T-cell (primary cell): ENCODE measurements around the gene FAR1. TPM values are rescaled to one million over a fixed set of nuclear protein-coding genes. Genes with fewer than 3 reads are reported as not detected.

Experiments
- ATAC-seq, 4 experiments: fragments of 200-7000 bp in 3 of 4; fragments of 150-1000 bp in 1 of 4; cut with Tn5 transposase; replicated peaks in 1 of 4; 1 replicate in 3 of 4; 2 replicates in 1 of 4; pipeline ENCODE4 v1.10.0; 2021; ENCODE audit warnings: moderate library complexity in 3 of 4, mild to moderate bottlenecking in 2 of 4, moderate number of reproducible peaks in 1 of 4
- CTCF ChIA-PET, 2 donors: fragments of 300-600 bp; sonication (Branson Sonifier 250); formaldehyde crosslinking; loops; one replicate each; lab custom pipeline; 2022; ENCODE audit warnings: antibody characterized with exemption in 2 of 2; lab: Charles Lee
- POLR2A ChIA-PET, 2 donors: fragments of 300-600 bp; sonication (Branson Sonifier 250); formaldehyde crosslinking; loops; one replicate each; lab custom pipeline; 2022; ENCODE audit warnings: antibody characterized with exemption in 2 of 2; lab: Charles Lee
- DNase-seq, 35 experiments: peaks; one replicate each; pipeline versions ENCODE4 v3.0.0 to v3.0.0-alpha.2; 2013 to 2023
- H3K27ac ChIP-seq: one replicate; pipeline ENCODE4 v1.5.1; 2013; ENCODE audit warnings: low read length
- H3K27me3 ChIP-seq, 2 experiments: replicated peaks in 1 of 2; 1 replicate in 1 of 2; 2 replicates in 1 of 2; pipeline versions ENCODE4 v1.6.1 to v1.7.0; 2013; ENCODE audit warnings: low read length in 1 of 2, mixed read lengths in 1 of 2; ENCODE audit not compliant: control insufficient read depth in 2 of 2, insufficient read depth in 2 of 2; ENCODE audit errors: extremely low read depth in 1 of 2
- H3K36me3 ChIP-seq, 2 donors: 1 replicate in 1 of 2; 2 replicates in 1 of 2; pipeline versions ENCODE4 v1.6.1 to v1.7.0; 2013; ENCODE audit warnings: low read length in 1 of 2; ENCODE audit not compliant: control insufficient read depth in 2 of 2, insufficient read depth in 1 of 2; ENCODE audit errors: extremely low read depth in 1 of 2
- H3K4me1 ChIP-seq, 2 experiments: 1 replicate in 1 of 2; 2 replicates in 1 of 2; pipeline versions ENCODE4 v1.6.1 to v1.7.0; 2013; ENCODE audit warnings: low read length in 2 of 2, mixed read lengths in 1 of 2; ENCODE audit not compliant: insufficient read depth in 2 of 2, control insufficient read depth in 1 of 2; ENCODE audit errors: extremely low read depth in 1 of 2
- H3K4me3 ChIP-seq, 2 donors: 1 replicate in 1 of 2; 2 replicates in 1 of 2; pipeline versions ENCODE4 v1.5.1 to v1.7.0; 2013; ENCODE audit warnings: mild to moderate bottlenecking in 2 of 2, low read length in 1 of 2, moderate library complexity in 1 of 2; ENCODE audit not compliant: control insufficient read depth in 1 of 2; ENCODE audit errors: extremely low read depth in 1 of 2
- H3K9me3 ChIP-seq: 2 replicates; pipeline ENCODE4 v1.7.0; 2013
- H3K27ac Mint-ChIP-seq, 2 donors: one replicate each; pipeline ENCODE4 v1.8.0; 2020 to 2021; ENCODE audit warnings: mild to moderate bottlenecking in 2 of 2, mixed read lengths in 2 of 2
- H3K27me3 Mint-ChIP-seq, 2 donors: one replicate each; pipeline ENCODE4 v1.8.0; 2021 to 2022; ENCODE audit warnings: mixed read lengths in 2 of 2
- H3K36me3 Mint-ChIP-seq: one replicate; pipeline ENCODE4 v1.8.0; 2021; ENCODE audit warnings: mixed read lengths
- H3K4me1 Mint-ChIP-seq, 3 donors: one replicate each; pipeline ENCODE4 v1.8.0; 2020 to 2022; ENCODE audit warnings: mixed read lengths in 3 of 3, mild to moderate bottlenecking in 1 of 3
- H3K4me3 Mint-ChIP-seq, 3 donors: one replicate each; pipeline ENCODE4 v1.8.0; 2020 to 2022; ENCODE audit warnings: mild to moderate bottlenecking in 3 of 3, mixed read lengths in 3 of 3, moderate library complexity in 3 of 3
- H3K9me3 Mint-ChIP-seq, 3 donors: one replicate each; pipeline ENCODE4 v1.8.0; 2020 to 2022; ENCODE audit warnings: mixed read lengths in 3 of 3
- WGBS: methylation state at CpG from one replicate; pipeline ENCODE4 v1.1.5; 2013; ENCODE audit warnings: missing lambda C conversion rate; ENCODE audit not compliant: insufficient coverage; 5-methylcytosine and 5-hydroxymethylcytosine counted together
- total RNA-seq, 35 experiments: library from RNA in 6 of 35; stranded (reverse) in 6 of 35; fragments of 120-200 nt in 1 of 35; gene quantifications; one replicate each; pipeline versions ENCODE4 v1.2.1 to v1.2.4 and lab custom pipeline; 2013 to 2026

FAR1 gene
- total RNA-seq, 5 donors from 2014 or later (not counting 1 experiment from before 2014, with no cell fraction given): 25.2 to 35.2 (median 29.6) TPM

- H3K9me3 ChIP-seq: no peaks in the 10 kb centered on the region
- no peaks in the 10 kb centered on the region for H3K27me3 ChIP-seq
- no peak overlapping the region for H3K4me3 ChIP-seq
- ChIA-PET CTCF (no interaction called here), POLR2A (no interaction called here)
- H3K27ac ChIP-seq: no peak overlapping the region
- Mint-ChIP-seq H3K9me3 (no peaks in the 10 kb centered on the region), H3K36me3 (peaks cover 45% of the 10 kb centered on the region), H3K4me1 (peaks cover 7 to 13% (median 13%) of the 10 kb centered on the region in 3 donors), H3K4me3 (no peak overlapping the region), H3K27ac (no peak overlapping the region), H3K27me3 (no peaks in the 10 kb centered on the region)
- WGBS: no CpG with 5 or more reads among the region's 1 CpG
- no peak for DNase-seq
- peaks cover 8 to 17% of the 10 kb centered on the region in 2 donors for H3K36me3 ChIP-seq
- no peak for ATAC-seq
- H3K4me1 ChIP-seq: no peaks in the 10 kb centered on the region
Observed at GRCh38 chr11:13697710-13698109, 29.2 kb downstream of the FAR1 start.

GRCh38 chr11:13698132-13698531 is 29.7 kb downstream of the FAR1 start:
- peaks cover 8 to 20% of the 10 kb centered on the region in 2 donors for H3K36me3 ChIP-seq
- no peaks in the 10 kb centered on the region for H3K27me3 ChIP-seq
- no peak overlapping the region for H3K4me3 ChIP-seq
- POLR2A ChIA-PET: no interaction called here
- H3K36me3 Mint-ChIP-seq: peaks cover 49% of the 10 kb centered on the region
- no peak overlapping the region for H3K27ac Mint-ChIP-seq
- no peaks in the 10 kb centered on the region for H3K27me3 Mint-ChIP-seq
- peaks cover 3 to 11% (median 10%) of the 10 kb centered on the region in 3 donors for H3K4me1 Mint-ChIP-seq
- no peak overlapping the region for H3K4me3 Mint-ChIP-seq
- H3K27ac ChIP-seq: no peak overlapping the region
- no peaks in the 10 kb centered on the region for H3K9me3 Mint-ChIP-seq
- ATAC-seq: no peak
- no peak for DNase-seq
- no CpG with 5 or more reads among the region's 2 CpGs for WGBS
- no peaks in the 10 kb centered on the region for H3K9me3 ChIP-seq
- CTCF ChIA-PET: no interaction called here
- H3K4me1 ChIP-seq: no peaks in the 10 kb centered on the region

GRCh38 chr11:13699041-13699440 is 30.6 kb downstream of the FAR1 start:
- Mint-ChIP-seq H3K9me3 (no peaks in the 10 kb centered on the region), H3K4me1 (peaks cover 0 to 3% (median 2%) of the 10 kb centered on the region in 3 donors)

GRCh38 chr11:13699870-13700269 is 31.4 kb downstream of the FAR1 start:
- Mint-ChIP-seq H3K4me3 (no peak overlapping the region), H3K27me3 (no peaks in the 10 kb centered on the region), H3K36me3 (peaks cover 55% of the 10 kb centered on the region), H3K4me1 (no peaks in the 10 kb centered on the region), H3K9me3 (no peaks in the 10 kb centered on the region), H3K27ac (no peak overlapping the region)
- peaks cover 8 to 29% of the 10 kb centered on the region in 2 donors for H3K36me3 ChIP-seq
- H3K4me1 ChIP-seq: no peaks in the 10 kb centered on the region
- ATAC-seq (no peak), DNase-seq (no peak)
- no peaks in the 10 kb centered on the region for H3K27me3 ChIP-seq
- ChIA-PET POLR2A (no interaction called here), CTCF (no interaction called here)
- no peak overlapping the region for H3K4me3 ChIP-seq
- WGBS: 100% methylated on average over 1 of the region's 1 CpG
- H3K9me3 ChIP-seq: no peaks in the 10 kb centered on the region
- H3K27ac ChIP-seq: no peak overlapping the region

More at GRCh38 chr11:13699041-13699440, 30.6 kb downstream of the FAR1 start:
- H3K27me3 Mint-ChIP-seq: no peaks in the 10 kb centered on the region
- ChIA-PET POLR2A (no interaction called here), CTCF (no interaction called here)
- Histone ChIP-seq H3K4me3 (no peak overlapping the region), H3K9me3 (no peaks in the 10 kb centered on the region), H3K36me3 (peaks cover 8 to 26% of the 10 kb centered on the region in 2 donors), H3K4me1 (no peaks in the 10 kb centered on the region), H3K27ac (no peak overlapping the region), H3K27me3 (no peaks in the 10 kb centered on the region)
- WGBS: no CpG with 5 or more reads among the region's 2 CpGs
- peaks cover 56% of the 10 kb centered on the region for H3K36me3 Mint-ChIP-seq
- H3K4me3 Mint-ChIP-seq: no peak overlapping the region
- DNase-seq (no peak), ATAC-seq (no peak)
- no peak overlapping the region for H3K27ac Mint-ChIP-seq

- WGBS: no CpG with 5 or more reads among the region's 2 CpGs
- H3K9me3 Mint-ChIP-seq: no peaks in the 10 kb centered on the region
- no peaks in the 10 kb centered on the region for H3K9me3 ChIP-seq
- H3K27me3 Mint-ChIP-seq: no peaks in the 10 kb centered on the region
- no peak overlapping the region for H3K4me3 ChIP-seq
- H3K4me1 Mint-ChIP-seq: no peaks in the 10 kb centered on the region
- ATAC-seq (no peak), DNase-seq (no peak)
- ChIA-PET POLR2A (no interaction called here), CTCF (interaction anchor here in 1 of 2 donors (1.3 kb wide), 1 partner anchor 10 kb away, joined by 5 read pairs; no protein-coding TSS in a partner anchor)
- peaks cover 8 to 25% of the 10 kb centered on the region in 2 donors for H3K36me3 ChIP-seq
- no peak overlapping the region for H3K27ac Mint-ChIP-seq
- H3K4me1 ChIP-seq: no peaks in the 10 kb centered on the region
- H3K36me3 Mint-ChIP-seq: peaks cover 45% of the 10 kb centered on the region
- H3K27ac ChIP-seq: no peak overlapping the region
- no peaks in the 10 kb centered on the region for H3K27me3 ChIP-seq
- H3K4me3 Mint-ChIP-seq: no peak overlapping the region
Observed at GRCh38 chr11:13701506-13701905, 33.0 kb downstream of the FAR1 start.

GRCh38 chr11:13702071-13702470 is 33.6 kb downstream of the FAR1 start:
- Mint-ChIP-seq H3K27ac (no peak overlapping the region), H3K4me3 (no peak overlapping the region), H3K36me3 (peaks cover 45% of the 10 kb centered on the region), H3K9me3 (no peaks in the 10 kb centered on the region), H3K4me1 (no peaks in the 10 kb centered on the region), H3K27me3 (no peaks in the 10 kb centered on the region)
- POLR2A ChIA-PET: no interaction called here
- CTCF ChIA-PET: interaction anchor here in 1 of 2 donors (1.3 kb wide), 1 partner anchor 10 kb away, joined by 5 read pairs; no protein-coding TSS in a partner anchor
- H3K36me3 ChIP-seq: peaks cover 3 to 25% of the 10 kb centered on the region in 2 donors
- no peaks in the 10 kb centered on the region for H3K4me1 ChIP-seq
- no peaks in the 10 kb centered on the region for H3K27me3 ChIP-seq
- H3K27ac ChIP-seq: no peak overlapping the region
- ATAC-seq: no peak
- no peak overlapping the region for H3K4me3 ChIP-seq
- H3K9me3 ChIP-seq: no peaks in the 10 kb centered on the region
- DNase-seq: no peak

- Mint-ChIP-seq H3K36me3 (peaks cover 43% of the 10 kb centered on the region), H3K27me3 (no peaks in the 10 kb centered on the region), H3K4me3 (no peak overlapping the region), H3K27ac (no peak overlapping the region), H3K9me3 (no peaks in the 10 kb centered on the region), H3K4me1 (no peaks in the 10 kb centered on the region)
- ATAC-seq (no peak), DNase-seq (no peak)
- no peaks in the 10 kb centered on the region for H3K27me3 ChIP-seq
- CTCF ChIA-PET: no interaction called here
- POLR2A ChIA-PET: no interaction called here
- no peaks in the 10 kb centered on the region for H3K9me3 ChIP-seq
- H3K27ac ChIP-seq: no peak overlapping the region
- H3K4me3 ChIP-seq: no peak overlapping the region
- no peaks in the 10 kb centered on the region for H3K4me1 ChIP-seq
- H3K36me3 ChIP-seq: peaks cover 0 to 18% of the 10 kb centered on the region in 2 donors
Observed at GRCh38 chr11:13705710-13706109, 37.2 kb downstream of the FAR1 start.
